Activated T-cell treated with anti-CD3 and anti-CD28 coated beads, Interleukin-2, amount 50 U/mL, for 48 hours (primary cell): ENCODE measurements around the gene DNMT3B.

Experiments used
- DNase-seq, 2 experiments: peaks; one replicate each; pipeline ENCODE4 v3.0.0-alpha.2; 2020

Gene DNMT3B

GRCh38 chr20:32828029-32828680 lies 66.0 kb downstream of the DNMT3B start:
- no peak for DNase-seq

GRCh38 chr20:32829311-32830005 lies 67.3 kb downstream of the DNMT3B start:
- DNase-seq, result no peak

- DNase-seq, result no peak
Observed at GRCh38 chr20:32830437-32830836, 68.3 kb downstream of the DNMT3B start.

- DNase-seq, result no peak
Observed at GRCh38 chr20:32831982-32832381, 69.8 kb downstream of the DNMT3B start.

- no peak for DNase-seq
Observed at GRCh38 chr20:32832664-32833063, 70.5 kb downstream of the DNMT3B start.

- DNase-seq, result no peak
Observed at GRCh38 chr20:32834972-32835371, 72.8 kb downstream of the DNMT3B start.

- DNase-seq, result no peak
Observed at GRCh38 chr20:32837157-32837556, 75.0 kb downstream of the DNMT3B start.

GRCh38 chr20:32839227-32839981 lies 77.2 kb downstream of the DNMT3B start:
- DNase-seq, result peak in 1 of 2 experiments; percentile 32

- DNase-seq, result no peak
Observed at GRCh38 chr20:32839982-32840285, 77.7 kb downstream of the DNMT3B start.

GRCh38 chr20:32841174-32841573 lies 79.0 kb downstream of the DNMT3B start:
- no peak for DNase-seq

- DNase-seq, result no peak
Observed at GRCh38 chr20:32841632-32842031, 79.4 kb downstream of the DNMT3B start.

- no peak for DNase-seq
Observed at GRCh38 chr20:32842688-32843524, 80.7 kb downstream of the DNMT3B start.

- DNase-seq, result no peak
Observed at GRCh38 chr20:32845786-32846185, 83.6 kb downstream of the DNMT3B start.

GRCh38 chr20:32846852-32847251 lies 84.7 kb downstream of the DNMT3B start:
- no peak for DNase-seq

- DNase-seq, result no peak
Observed at GRCh38 chr20:32847964-32848363, 85.8 kb downstream of the DNMT3B start.

- no peak for DNase-seq
Observed at GRCh38 chr20:32848846-32849245, 86.7 kb downstream of the DNMT3B start.

GRCh38 chr20:32849577-32849976 lies 87.4 kb downstream of the DNMT3B start:
- no peak for DNase-seq

GRCh38 chr20:32855387-32855786 lies 93.2 kb downstream of the DNMT3B start:
- no peak for DNase-seq

- no peak for DNase-seq
Observed at GRCh38 chr20:32858189-32858588, 96.0 kb downstream of the DNMT3B start.
